SK-N-SH (cell line): ENCODE results near the gene UBAC2.

Experiments used
- CHD2 ChIP-seq: fragments of 150-350 bp; IDR thresholded peaks from 2 replicates; pipeline ENCODE4 v1.6.1; 2018; ENCODE audit warnings: low read length; ENCODE audit not compliant: partially characterized antibody
- CTCF ChIP-seq: fragments of 200-600 bp; sonication (generic); IDR thresholded peaks from 2 replicates; pipeline ENCODE4 v1.6.1; 2017; ENCODE audit warnings: antibody characterized with exemption, mild to moderate bottlenecking, moderate library complexity
- EP300 ChIP-seq, 2 experiments: IDR thresholded peaks; 2 replicates each; pipeline versions ENCODE4 v1.4.0 to v1.6.1; 2012; ENCODE audit warnings: borderline replicate concordance in 1 of 2, low read depth in 1 of 2, low read length in 1 of 2
- USF2 ChIP-seq: fragments of 150-350 bp; IDR thresholded peaks from 2 replicates; pipeline ENCODE4 v1.6.1; 2017; ENCODE audit warnings: antibody characterized with exemption, low read length, low read depth, borderline replicate concordance
- YY1 ChIP-seq: IDR thresholded peaks from 2 replicates; pipeline ENCODE4 v1.4.0; 2012; ENCODE audit warnings: low read depth, mild to moderate bottlenecking
- TF ChIP-seq, protein P1 (sequence below): IDR thresholded peaks from 2 replicates; pipeline ENCODE4; 2012
- TF ChIP-seq, protein P2 (sequence below): IDR thresholded peaks from 2 replicates; pipeline ENCODE4 v1.4.0; 2012; ENCODE audit warnings: low read depth

DNA sequence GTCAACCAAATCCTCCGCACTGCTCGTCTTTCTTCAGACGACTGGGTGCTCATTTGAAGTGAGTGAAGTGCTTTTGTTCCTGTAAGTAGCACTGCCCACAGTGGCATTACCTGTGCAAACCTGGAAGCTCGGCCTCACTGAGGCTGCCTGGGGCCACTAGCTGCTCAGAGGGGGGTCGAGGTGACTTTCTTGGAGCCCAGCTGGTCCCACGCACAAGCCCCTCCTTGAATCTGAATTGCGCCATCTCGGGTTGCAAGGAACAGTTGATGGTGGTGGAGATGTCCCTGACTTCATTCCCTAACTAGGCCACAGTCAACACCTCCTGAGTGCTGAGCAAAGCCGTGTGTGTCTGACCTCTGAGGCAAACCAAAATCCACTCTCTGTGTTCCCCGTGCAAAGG, 185.8 kb downstream of the UBAC2 start:
- TF ChIP-seq YY1: no peak
- TF ChIP-seq, protein P1, sequence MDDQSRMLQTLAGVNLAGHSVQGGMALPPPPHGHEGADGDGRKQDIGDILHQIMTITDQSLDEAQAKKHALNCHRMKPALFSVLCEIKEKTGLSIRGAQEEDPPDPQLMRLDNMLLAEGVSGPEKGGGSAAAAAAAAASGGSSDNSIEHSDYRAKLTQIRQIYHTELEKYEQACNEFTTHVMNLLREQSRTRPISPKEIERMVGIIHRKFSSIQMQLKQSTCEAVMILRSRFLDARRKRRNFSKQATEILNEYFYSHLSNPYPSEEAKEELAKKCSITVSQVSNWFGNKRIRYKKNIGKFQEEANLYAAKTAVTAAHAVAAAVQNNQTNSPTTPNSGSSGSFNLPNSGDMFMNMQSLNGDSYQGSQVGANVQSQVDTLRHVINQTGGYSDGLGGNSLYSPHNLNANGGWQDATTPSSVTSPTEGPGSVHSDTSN: no peak
- no peak for TF ChIP-seq CTCF
- TF ChIP-seq, protein P2, sequence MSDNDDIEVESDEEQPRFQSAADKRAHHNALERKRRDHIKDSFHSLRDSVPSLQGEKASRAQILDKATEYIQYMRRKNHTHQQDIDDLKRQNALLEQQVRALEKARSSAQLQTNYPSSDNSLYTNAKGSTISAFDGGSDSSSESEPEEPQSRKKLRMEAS: no peak
- TF ChIP-seq CHD2: no peak
- no peak for TF ChIP-seq EP300 (IDR thresholded peaks at IDR 0.05; ENCODE audit: borderline replicate concordance in 1 of 2, low read depth in 1 of 2, low read length in 1 of 2)
- no peak for TF ChIP-seq USF2
